Raji (cell line): ENCODE measurements around the gene GALNT9.

Source experiments
- POLR2A ChIP-seq: IDR thresholded peaks from 2 replicates; pipeline ENCODE4 v1.6.1; 2011; ENCODE audit warnings: low read depth, low read length, control low read depth; ENCODE audit not compliant: insufficient read depth

Gene GALNT9

GRCh38 chr12:132239796-132240668, 89.4 kb downstream of the GALNT9 start:
- no peak for TF ChIP-seq POLR2A

- no peak for TF ChIP-seq POLR2A
Measured at GRCh38 chr12:132239392-132239791, 90.0 kb downstream of the GALNT9 start.

GRCh38 chr12:132238884-132239283, 90.5 kb downstream of the GALNT9 start:
- no peak for TF ChIP-seq POLR2A

DNA sequence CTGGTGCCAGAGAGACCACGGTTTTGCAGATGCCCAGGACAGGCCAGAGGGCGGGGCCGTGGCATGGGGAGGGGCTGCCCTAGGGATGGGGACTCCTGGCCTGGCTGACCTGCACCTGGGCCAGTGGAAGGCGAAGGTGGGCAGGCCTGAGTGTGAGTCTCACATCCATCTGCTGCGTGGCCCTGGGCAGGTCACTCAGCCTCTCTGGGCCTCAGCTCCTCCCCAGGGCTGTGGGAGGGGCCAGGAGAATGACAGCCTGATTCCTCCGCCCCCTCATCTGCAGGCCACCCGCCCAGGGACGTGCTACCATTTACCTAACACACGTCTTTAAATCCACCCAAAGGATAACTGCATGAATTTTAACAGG, 90.9 kb downstream of the GALNT9 start:
- no peak for TF ChIP-seq POLR2A

DNA sequence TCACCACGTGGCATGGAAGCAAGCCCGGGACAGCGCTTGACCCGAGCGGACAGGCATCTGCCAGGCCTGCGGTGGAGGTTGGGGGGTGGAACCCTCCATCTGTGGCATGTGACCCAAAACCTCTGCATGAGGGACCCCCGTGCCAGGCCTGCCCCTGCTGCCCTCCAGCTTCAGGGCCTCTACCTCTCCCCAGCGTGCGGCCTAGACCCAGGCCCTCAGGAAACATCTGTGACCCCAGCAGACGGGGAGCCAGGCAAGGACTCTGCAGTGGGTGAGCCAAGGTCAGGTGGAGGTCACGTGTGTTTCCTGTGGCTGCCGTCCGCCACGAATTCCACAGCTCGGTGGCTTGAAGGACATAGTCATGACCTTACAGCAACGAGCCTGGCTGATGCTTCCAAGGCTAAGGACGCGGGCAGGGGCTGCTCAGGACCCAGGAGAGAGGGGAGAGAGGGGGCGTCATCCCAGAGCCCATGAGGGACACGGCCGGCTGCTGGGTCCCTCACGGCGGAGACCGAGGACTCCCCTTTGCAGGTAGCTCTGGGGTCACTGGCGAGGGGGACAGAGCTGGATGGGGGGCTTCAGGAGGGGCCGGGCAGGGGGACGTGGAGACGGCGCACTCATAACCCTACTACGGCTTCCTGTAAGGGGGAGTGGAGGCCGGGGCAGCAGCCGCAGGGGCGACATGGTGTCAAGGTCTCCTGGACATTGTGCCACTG, 91.5 kb downstream of the GALNT9 start:
- TF ChIP-seq POLR2A: no peak

- no peak for TF ChIP-seq POLR2A
Measured at GRCh38 chr12:132236930-132237771, 92.2 kb downstream of the GALNT9 start.

- TF ChIP-seq POLR2A: no peak
Measured at GRCh38 chr12:132236129-132236929, 93.1 kb downstream of the GALNT9 start.

GRCh38 chr12:132235116-132235820, 94.1 kb downstream of the GALNT9 start:
- no peak for TF ChIP-seq POLR2A

DNA sequence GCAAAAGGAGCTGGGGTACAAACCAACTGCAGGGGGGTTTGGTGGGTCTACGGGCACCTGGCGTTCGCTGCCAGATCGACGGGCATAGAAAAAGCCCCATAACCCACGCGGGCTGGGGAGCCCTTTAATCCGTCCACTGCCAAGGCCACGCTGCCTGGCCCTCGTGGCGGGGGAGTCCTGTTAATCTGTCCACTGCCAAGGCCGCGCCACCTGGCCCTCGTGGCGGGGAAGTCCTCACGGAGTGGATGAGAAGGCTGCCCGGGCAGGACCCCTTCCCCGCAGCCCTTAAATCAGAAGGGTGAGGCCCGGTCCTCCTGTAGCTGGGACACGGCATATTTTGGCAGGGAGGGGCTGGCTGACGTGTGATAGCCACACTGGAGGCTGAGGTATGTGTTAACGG, 99.0 kb downstream of the GALNT9 start:
- no peak for TF ChIP-seq POLR2A

GRCh38 chr12:132229926-132230325, 99.5 kb downstream of the GALNT9 start:
- no peak for TF ChIP-seq POLR2A

DNA sequence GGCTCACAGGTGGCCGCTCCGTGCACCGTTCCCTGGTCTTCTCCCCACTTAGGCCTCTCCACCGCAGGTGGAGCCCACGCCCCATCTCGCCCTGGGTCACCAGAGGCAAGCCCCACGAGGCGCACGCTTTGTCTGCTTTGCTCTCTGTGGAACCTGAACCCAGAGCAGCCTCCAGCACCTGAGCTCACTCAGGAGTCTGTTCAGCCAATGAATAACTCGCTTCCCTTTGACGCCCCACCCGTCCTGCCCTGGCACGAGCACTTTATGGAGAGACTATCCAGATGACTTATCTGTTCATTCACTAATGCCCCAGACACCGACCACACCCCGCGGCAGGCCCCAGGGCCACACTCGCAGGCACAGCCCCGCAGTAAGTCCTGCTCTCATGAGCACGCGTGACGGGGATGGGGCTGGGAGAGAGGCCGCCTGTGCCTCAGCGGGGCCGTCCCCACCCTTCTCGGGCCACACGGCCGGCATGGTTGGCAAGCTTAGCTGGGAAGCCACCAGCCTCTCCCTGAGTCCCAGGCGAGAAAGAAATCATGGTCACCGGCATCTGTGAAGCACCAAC, 100.1 kb downstream of the GALNT9 start:
- TF ChIP-seq POLR2A: no peak

DNA sequence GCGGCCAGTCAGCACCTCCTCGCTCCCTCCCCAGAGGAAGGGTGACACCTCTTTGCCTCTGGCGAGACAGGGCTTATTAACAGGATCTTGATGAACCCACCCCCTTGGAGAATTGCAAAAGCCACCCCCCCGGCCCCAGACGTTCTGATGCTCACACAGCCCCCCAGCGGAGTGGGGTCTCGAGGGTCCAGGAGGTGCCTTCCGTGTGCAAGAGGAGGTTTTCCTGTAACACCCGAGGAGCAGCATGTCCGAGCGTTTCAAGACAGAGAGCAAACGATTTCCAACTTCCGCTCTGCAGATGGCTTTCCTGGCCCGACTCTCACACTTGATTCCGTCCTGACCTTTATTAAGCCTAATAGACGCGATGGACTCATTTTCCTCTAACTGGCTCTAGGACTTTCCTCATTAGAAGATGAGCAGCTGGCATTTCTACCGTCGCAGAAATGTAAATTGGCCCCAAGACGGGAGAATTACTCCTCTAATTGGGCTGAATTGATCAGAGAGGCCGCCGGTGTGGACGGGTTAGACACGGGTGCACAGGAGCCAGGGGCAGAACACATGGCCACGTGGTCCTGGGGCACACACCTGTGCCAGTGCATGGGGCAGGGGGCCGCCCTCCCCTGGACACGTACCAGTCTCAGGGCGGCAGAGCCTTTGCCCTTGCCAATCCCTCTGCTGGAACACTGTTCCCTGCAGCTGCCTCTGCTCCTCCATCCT, 100.8 kb downstream of the GALNT9 start:
- no peak for TF ChIP-seq POLR2A
